ENCODE measurements around the gene EML2.

DNA sequence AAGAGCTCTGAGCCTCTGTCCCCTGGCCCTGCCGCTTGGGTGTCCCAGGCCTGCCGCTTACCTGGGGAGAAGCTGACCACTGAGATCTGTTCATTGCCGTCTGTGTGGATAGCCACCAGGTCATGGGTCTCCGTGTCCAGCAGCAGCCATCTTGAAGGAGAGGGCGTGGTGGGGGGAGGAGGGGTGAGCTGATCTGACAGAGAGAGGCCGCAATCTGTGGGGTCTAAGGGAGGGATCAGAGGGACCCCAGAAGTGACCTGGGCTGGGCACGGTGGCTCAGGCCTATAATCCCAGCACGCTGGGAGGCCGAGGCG lies 22.5 kb downstream of the EML2 start:
- TF ChIP-seq, protein P1, sequence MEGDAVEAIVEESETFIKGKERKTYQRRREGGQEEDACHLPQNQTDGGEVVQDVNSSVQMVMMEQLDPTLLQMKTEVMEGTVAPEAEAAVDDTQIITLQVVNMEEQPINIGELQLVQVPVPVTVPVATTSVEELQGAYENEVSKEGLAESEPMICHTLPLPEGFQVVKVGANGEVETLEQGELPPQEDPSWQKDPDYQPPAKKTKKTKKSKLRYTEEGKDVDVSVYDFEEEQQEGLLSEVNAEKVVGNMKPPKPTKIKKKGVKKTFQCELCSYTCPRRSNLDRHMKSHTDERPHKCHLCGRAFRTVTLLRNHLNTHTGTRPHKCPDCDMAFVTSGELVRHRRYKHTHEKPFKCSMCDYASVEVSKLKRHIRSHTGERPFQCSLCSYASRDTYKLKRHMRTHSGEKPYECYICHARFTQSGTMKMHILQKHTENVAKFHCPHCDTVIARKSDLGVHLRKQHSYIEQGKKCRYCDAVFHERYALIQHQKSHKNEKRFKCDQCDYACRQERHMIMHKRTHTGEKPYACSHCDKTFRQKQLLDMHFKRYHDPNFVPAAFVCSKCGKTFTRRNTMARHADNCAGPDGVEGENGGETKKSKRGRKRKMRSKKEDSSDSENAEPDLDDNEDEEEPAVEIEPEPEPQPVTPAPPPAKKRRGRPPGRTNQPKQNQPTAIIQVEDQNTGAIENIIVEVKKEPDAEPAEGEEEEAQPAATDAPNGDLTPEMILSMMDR (IDR thresholded peaks at IDR 0.05 in 4 of 5, conservative IDR thresholded peaks at IDR 0.05 in 1 of 5): no peak
- no peak for TF ChIP-seq POLR2A (IDR thresholded peaks at IDR 0.05)
